C4-2B (cell line): ENCODE results near the gene ADGRE1.

Experiments used
- H3K27ac ChIP-seq: fragments of 450-650 bp; 2 replicates; pipeline ENCODE4 v1.5.1; 2017
- ZFX ChIP-seq: fragments of 450-650 bp; IDR thresholded peaks from 2 replicates; pipeline ENCODE4 v1.6.1; 2017
- TF ChIP-seq, protein P1 (sequence below): fragments of 450-650 bp; conservative IDR thresholded peaks from 2 replicates; pipeline ENCODE4 v1.5.1; 2017; ENCODE audit warnings: mild to moderate bottlenecking

The ADGRE1 gene

DNA sequence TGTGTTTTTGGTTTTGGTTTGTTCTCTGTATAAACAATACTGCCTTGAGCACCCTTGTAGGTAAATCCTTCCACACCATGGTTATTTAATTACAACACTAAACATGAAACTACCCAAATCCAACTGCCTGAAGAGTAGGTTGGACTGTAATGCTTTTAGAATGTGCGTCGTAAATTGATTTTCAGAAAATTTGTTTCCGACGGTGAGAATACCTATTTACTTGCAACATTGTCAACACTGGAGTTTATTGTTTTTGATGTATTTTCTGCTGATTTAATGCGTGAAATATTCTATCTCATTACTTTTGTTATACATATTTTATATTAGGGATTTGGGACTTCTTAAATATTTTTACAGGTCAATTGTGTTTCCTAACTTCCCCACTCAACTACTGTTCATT, 48.2 kb downstream of the ADGRE1 start:
- TF ChIP-seq, protein P1, sequence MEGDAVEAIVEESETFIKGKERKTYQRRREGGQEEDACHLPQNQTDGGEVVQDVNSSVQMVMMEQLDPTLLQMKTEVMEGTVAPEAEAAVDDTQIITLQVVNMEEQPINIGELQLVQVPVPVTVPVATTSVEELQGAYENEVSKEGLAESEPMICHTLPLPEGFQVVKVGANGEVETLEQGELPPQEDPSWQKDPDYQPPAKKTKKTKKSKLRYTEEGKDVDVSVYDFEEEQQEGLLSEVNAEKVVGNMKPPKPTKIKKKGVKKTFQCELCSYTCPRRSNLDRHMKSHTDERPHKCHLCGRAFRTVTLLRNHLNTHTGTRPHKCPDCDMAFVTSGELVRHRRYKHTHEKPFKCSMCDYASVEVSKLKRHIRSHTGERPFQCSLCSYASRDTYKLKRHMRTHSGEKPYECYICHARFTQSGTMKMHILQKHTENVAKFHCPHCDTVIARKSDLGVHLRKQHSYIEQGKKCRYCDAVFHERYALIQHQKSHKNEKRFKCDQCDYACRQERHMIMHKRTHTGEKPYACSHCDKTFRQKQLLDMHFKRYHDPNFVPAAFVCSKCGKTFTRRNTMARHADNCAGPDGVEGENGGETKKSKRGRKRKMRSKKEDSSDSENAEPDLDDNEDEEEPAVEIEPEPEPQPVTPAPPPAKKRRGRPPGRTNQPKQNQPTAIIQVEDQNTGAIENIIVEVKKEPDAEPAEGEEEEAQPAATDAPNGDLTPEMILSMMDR = no peak
- no peak for TF ChIP-seq ZFX
- no peak overlapping the region for H3K27ac ChIP-seq

DNA sequence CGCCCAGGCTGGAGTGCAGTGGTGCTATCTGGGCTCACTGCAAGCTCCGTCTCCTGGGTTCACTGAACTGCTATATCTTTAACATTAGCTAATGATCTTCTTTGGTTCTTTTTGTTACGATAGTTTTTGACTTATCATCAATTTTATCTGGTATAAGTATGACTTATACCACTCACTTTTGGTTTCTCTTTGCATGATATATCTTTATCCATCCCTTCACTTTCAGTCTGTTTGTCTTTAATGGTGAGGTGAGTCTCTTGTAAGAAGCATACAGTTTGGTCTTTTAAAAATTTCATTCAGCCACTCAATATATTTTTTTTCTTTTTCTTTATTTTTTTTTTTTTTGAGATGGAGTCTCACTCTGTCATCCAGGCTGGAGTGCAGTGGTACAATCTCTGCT, 58.4 kb downstream of the ADGRE1 start:
- H3K27ac ChIP-seq = no peak overlapping the region
- TF ChIP-seq, protein P1 = no peak
- no peak for TF ChIP-seq ZFX

DNA sequence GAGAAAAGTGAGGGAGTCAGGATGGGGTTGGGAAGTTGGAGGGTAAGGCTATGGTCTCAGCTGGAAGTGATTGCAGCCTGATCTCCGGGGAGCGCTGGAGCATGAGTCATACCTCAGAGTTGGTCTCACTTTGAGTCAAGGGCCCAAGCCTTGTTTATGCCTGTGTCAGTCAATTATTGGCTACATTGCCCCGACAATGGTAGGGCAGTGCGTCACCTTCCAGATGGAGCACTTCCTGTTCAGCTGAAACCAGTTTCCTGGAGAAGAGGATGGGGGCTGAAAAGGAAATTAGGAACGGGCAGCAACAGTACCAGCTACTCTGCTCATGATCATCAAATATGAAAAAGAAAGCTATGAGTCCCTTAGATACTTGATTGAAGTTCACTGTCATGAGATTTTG, 60.4 kb downstream of the ADGRE1 start:
- H3K27ac ChIP-seq = no peak overlapping the region
- TF ChIP-seq, protein P1 = no peak
- no peak for TF ChIP-seq ZFX

GRCh38 chr19:6948884-6949283, 61.5 kb downstream of the ADGRE1 start:
- H3K27ac ChIP-seq = no peak overlapping the region
- no peak for TF ChIP-seq ZFX
- TF ChIP-seq, protein P1 = no peak

DNA sequence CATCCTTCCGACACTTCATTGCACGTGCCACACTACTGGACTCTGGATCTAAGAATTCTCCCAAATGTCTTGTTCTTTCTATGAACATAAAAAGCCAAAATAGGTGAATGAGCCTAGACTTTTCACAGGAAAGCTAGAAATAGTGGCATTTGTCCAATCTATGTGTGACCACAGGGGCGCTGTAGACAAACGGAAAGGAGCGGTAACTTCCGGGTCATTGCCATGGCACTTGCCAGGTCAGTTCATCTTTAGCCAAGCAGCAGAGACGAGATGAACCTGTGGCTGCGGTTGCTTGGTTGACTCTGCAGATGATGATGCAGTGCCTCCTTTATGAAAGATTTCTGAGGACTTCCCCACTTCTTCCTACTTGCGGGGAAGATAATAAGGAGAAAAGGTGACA, 65.6 kb downstream of the ADGRE1 start:
- no peak overlapping the region for H3K27ac ChIP-seq

DNA sequence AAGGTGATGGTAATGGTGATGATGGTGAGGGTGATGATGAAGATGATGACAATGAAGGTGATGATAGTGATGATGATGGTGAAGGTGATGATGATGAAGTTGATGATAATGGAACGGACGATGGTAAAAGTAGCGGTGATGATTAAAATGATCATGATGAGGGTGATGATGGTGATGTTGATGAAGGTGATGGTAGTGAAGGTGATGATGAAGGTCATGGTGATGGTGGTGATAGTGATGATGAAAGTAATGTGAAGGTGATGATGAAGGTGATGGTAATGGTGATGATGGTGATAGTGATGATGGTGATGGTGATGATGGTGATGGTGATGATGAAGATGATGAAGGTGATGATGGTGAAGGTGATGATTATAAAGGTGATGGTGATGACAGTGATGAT, 67.7 kb downstream of the ADGRE1 start:
- no peak overlapping the region for H3K27ac ChIP-seq
- TF ChIP-seq ZFX = no peak
- TF ChIP-seq, protein P1 = no peak

More for the DNA sequence above, 65.6 kb downstream of the ADGRE1 start:
- TF ChIP-seq, protein P1 = peak; percentile 12; the same call in 1 of the 2 replicates
- TF ChIP-seq ZFX = no peak

- H3K27ac ChIP-seq = no peak overlapping the region
- TF ChIP-seq, protein P1 = no peak
- TF ChIP-seq ZFX = no peak
Observed at GRCh38 chr19:6956573-6956972, 69.2 kb downstream of the ADGRE1 start.
